Midbrain (tissue), 1 donor: ENCODE results near the gene SENP3.

Source experiments
- DNase-seq: peaks from one replicate; lab custom pipeline; 2025; lab: John Stamatoyannopoulos, UW

SENP3 gene

GRCh38 chr17:7577327-7578199, 15.8 kb downstream of the SENP3 start:
- DNase-seq: no peak

DNA sequence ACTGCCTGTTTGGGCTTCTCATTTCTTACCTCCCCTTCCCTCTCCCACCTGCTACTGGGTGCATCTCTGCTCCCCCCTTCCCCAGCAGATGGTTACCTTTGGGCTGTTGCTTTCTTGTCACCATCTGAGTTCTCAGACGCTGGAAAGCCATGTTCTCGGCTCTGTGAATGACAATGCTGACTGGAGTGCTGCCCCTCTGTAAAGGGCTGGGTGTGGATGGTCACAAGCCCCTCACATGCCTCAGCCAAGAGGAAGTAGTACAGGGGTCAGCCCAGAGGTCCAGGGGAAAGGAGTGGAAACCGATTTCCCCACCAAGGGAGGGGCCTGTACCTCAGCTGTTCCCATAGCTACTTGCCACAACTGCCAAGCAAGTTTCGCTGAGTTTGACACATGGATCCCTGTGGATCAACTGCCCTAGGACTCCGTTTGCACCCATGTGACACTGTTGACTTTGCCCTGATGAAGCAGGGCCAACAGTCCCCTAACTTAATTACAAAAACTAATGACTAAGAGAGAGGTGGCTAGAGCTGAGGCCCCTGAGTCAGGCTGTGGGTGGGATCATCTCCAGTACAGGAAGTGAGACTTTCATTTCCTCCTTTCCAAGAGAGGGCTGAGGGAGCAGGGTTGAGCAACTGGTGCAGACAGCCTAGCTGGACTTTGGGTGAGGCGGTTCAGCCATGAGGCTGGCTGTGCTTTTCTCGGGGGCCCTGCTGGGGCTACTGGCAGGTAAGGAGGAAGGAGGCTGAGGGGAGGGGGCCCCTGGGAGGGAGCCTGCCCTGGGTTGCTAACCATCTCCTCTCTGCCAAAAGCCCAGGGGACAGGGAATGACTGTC, 17.5 kb downstream of the SENP3 start, which contains the start of gene CD68:
TSS of gene CD68 (plus strand) at position 638 of the 833 bp plus-strand sequence. CDS start at position 678, 40 bp downstream.
- peak; percentile 49 for DNase-seq

DNA sequence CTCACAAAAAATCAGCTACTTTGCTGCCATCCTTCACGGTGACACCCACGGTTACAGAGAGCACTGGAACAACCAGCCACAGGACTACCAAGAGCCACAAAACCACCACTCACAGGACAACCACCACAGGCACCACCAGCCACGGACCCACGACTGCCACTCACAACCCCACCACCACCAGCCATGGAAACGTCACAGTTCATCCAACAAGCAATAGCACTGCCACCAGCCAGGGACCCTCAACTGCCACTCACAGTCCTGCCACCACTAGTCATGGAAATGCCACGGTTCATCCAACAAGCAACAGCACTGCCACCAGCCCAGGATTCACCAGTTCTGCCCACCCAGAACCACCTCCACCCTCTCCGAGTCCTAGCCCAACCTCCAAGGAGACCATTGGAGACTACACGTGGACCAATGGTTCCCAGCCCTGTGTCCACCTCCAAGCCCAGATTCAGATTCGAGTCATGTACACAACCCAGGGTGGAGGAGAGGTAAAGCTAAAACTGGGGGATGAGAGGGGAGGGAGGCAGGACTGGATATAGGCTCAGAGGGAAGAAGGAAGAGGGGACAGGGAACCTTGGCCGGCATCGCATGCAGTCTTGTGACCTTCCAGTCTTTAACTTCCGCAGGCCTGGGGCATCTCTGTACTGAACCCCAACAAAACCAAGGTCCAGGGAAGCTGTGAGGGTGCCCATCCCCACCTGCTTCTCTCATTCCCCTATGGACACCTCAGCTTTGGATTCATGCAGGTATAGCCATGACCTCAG, 18.3 kb downstream of the SENP3 start:
- no peak for DNase-seq

GRCh38 chr17:7580604-7581575, 19.2 kb downstream of the SENP3 start:
- no peak for DNase-seq

DNA sequence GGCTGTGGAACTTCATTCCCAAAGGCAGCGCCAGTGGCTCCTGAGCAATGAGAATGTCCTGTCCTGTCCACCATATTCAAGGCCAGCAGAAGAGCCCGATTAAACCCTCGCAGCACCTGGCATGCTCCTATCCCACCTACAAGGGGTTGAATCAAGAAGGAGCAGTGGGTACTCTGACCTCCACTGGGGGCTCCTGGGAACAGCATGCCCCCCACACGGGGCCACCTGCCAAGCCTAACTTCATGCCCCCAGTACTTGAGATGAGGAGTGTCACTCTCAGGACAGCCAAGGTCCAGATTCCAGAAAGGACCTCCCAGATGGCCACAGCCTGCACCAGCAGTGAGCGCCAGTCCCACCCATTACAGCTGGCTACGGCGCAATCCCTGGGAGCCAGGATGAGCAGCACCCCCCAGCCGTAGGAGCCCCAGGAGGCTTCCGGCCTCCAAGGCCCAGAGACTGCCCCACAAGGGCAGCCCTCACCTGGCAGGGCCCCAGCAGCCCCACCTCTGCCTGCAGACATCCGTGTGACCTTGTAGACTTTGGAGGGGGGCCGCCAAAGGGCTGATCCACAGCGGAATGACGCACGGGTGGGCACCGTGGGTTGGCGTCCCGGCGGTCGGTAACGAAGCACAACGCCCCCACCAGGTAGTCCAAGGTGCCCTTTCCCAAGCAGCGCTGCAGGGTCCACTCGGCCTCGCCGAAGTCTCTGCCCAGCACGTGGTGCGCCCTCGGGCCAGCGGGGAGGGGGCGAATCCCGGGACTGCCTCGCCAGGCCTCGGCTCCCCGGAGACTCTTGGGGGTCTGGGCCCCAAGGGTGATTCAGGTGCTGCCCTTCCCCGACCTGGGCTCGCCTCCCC, 20.9 kb downstream of the SENP3 start:
- no peak for DNase-seq

DNA sequence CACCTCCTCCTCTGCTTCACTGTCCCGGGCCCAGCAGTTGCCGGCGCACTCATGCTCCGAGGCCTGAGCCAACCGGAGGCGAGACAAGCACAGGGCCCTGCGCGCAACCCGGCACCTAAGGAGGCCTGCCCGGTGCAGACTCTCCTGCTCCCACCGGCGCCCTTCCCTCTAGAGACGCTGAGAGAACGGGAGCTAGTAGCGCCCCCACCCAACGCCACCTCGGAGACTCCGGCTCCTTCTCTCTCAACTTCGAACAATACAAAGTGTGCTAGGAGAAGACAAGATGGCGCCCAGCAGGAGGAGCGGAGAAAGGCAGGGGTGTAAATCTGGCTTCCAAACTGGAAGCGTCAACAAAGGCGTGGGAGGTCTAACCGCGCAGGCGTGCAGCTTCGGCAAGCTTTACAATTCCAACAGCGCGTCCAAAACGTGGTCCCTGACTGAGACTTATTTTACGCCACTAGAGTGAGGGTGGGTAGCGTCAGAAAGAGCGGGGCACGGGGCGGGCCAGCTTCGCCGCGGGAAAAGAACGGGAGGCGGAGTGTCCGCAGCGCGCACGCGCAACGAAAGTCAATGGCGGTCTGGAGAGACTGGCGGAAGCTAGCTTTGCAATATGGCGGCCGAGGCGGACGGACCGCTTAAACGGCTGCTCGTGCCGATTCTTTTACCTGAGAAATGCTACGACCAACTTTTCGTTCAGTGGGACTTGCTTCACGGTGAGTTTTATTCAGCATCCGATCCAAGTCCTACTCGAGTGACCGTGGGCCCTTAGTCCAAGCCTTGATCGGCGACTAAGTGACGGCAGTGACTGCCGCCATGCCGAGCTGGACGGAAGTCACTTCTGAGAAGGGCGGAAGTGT, 21.8 kb downstream of the SENP3 start, which contains the start of gene MPDU1:
TSS of gene MPDU1 (plus strand) at position 600 of the 857 bp plus-strand sequence. CDS start at position 611, 11 bp downstream.
- DNase-seq: peak; percentile 98

DNA sequence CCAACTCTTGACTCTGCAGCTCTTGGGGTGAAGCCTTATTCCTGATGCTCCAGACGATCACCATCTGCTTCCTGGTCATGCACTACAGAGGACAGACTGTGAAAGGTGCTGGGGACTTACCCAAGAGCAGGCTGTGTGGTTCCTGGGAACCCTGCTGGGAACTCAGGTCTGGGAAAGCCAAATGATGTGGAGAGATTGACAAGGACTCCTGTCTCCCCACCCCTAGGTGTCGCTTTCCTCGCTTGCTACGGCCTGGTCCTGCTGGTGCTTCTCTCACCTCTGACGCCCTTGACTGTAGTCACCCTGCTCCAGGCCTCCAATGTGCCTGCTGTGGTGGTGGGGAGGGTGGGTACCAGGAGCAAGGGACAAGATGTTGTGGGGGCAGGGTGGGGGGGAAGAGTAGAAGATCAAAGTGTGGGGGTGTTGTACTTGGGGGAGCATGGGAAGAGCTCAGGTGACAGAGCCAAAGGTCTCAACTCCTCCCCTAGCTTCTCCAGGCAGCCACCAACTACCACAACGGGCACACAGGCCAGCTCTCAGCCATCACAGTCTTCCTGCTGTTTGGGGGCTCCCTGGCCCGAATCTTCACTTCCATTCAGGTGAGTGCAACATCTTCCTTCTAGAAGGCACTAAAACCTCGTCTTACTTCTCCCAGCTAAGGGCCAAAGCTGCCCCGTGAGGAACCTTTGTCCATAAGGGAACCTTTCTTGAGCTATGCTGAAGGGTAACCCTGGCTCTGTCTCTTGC, 25.1 kb downstream of the SENP3 start:
- DNase-seq: no peak

GRCh38 chr17:7587420-7588151, 25.9 kb downstream of the SENP3 start:
- DNase-seq: no peak

DNA sequence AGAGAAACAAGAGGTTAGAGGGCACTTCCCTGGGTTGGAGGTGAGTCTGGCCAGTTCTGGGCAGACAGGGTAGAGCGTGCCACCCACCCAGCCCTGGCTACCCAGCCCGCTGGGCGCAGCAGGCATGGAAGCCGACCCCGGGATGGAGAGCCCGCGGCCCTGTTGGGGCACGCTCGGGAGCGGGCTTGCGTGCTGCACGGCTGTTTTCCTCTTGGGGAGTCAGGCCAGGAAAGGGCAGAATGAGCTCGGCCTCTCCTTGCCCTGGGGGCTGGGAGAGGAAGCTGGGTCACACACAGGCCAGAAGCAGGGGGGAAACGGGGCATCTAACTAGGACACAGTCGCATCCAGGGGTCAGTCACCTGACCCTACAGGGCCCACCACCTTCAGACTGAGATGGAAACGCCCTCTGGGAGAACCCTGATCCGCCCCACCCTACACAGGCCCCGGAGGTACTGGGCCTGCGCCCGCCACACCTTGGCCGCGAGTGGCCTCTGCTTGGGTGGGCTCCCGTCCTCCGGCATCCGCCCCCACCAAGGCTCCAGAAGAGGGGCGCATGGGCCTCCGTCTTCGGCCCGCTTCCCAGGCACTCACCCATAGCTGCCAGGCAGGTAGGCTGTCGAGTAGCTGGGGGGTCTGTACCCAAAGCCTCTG, 27.0 kb downstream of the SENP3 start:
- DNase-seq: no peak

GRCh38 chr17:7589204-7589868, 27.6 kb downstream of the SENP3 start:
- DNase-seq: peak; percentile 87

GRCh38 chr17:7589891-7590691, 28.4 kb downstream of the SENP3 start, which contains the start of gene SOX15:
SOX15 (minus strand) TSS chr17:7590094; CDS start chr17:7589676, 418 bp downstream.
- no peak for DNase-seq

DNA sequence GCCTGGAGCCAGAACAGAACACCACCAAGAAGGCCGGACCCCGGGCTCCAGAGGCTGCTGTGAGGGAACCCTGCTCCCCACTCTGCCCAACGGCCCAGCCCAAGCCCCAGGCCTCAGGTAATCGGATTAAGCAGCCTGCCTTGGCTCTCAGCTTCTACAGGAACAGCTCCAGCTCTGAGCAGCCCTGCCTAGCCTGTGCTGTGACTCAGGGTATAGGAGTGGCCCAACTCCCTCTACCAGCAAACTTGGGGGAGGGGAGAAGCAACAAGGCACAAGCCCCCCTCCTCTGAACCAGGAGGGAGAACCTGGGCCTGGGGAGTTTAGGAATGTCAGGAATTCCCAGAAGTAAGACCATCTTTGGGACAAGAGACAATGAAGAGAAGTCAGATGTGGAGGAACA, 29.0 kb downstream of the SENP3 start:
- no peak for DNase-seq

GRCh38 chr17:7591596-7591995, 29.9 kb downstream of the SENP3 start:
- no peak for DNase-seq

GRCh38 chr17:7592422-7593021, 30.8 kb downstream of the SENP3 start:
- no peak for DNase-seq

DNA sequence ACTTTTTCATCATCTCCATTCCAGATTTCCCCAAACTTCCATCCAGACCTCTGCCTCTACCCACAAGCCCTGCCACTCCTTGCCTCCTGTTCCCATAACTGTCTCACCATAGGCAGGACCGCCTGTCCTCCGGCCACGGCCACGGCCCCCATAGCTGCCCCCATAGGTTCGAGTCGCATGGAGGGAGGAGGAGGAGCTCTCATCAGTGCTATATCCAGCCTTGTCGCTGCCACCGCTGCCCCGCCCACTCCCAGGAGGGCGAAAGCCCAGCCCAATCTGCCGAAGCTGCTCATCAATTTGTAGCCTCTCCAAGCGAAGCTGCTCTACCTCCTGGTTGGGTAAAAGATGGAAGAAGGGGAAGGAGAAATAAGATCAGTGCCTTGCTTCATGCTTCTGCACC, 31.6 kb downstream of the SENP3 start:
- no peak for DNase-seq
